Measurements from ENCODE around the gene LMAN2L.

- TF ChIP-seq CTCF (IDR thresholded peaks at IDR 0.05) (no peak), POLR2A (IDR thresholded peaks at IDR 0.05) (no peak)
Measured at GRCh38 chr2:96656540-96656939, 83.3 kb downstream of the LMAN2L start.
